GM21515 (cell line): ENCODE results near the gene SSH2.

Experiments
- ATAC-seq: cut with Tn5 transposase; IDR thresholded peaks from one replicate; pipeline ENCODE4 v1.9.1; 2021; ENCODE audit not compliant: unreplicated experiment

Gene SSH2

DNA sequence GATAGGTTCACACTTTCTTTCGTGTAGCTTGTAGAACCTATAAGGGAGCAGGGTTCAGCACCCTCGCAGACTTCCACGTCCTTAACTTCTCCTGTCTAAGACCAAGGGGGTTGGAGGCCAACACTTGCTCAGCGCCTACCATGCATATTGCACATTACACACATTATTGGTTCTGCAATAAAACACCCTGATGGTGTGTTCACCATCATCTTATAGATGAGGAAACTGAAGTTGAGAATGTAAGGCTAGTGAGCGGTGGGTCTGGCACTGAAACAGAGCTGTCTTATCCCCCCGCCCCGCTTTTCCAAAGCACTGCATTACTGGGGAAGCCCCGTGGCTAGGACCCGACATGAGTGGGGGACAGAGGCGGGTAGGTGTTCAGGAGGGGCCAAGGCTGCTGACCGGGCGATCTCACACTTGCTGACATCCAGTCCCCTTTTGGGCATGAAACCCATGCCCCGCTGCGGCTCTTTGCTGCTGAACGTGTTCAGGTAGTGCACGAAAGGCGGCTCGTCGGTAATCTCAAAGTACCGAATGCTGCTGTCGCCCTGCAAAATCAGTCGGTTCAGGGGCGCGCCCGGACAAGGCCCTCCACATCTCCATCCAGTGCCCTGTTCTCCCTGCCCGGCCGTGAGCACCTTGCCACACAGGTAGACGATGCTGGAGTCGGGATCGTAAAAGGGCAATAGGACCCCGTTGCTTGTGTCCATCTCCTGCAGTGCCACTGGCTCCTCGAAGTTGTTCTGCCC is 313.6 kb downstream of the SSH2 start:
- no peak for ATAC-seq

- no peak for ATAC-seq
Measured at GRCh38 chr17:29615492-29616299, 314.3 kb downstream of the SSH2 start.

GRCh38 chr17:29615048-29615385 is 315.0 kb downstream of the SSH2 start:
- no peak for ATAC-seq

DNA sequence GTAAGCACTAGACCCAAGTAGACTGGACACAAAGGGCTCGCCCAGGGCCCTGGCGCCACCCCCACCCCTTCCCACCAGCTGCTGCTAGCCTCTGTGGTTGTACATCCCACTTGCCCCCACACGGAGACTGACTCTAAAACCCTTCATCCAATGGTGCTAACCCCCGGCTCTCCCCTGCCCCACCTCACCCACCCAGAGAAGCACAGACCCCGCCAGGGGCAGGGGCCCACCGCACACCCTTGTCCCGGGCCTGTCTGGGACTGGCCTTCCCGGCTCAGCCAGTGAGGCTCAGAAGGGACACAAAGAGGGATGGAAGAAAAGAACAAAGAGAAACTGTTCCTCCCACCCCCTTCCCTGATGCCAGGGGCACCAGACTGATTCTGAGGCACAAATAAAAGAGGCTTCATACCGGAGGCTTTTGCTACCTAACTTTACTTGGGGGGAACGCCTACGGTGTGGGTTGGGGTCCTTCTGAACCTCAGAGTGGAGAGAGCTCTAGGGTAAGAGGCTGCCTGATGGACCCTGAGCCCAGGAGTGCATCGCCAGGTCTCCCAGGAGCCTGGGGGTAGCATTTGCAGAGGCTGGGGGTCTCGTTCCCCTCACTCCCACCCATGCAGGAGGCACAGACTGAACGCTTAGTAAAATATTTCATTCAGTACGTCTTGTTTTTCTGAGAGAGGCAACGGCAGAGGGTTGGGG is 315.5 kb downstream of the SSH2 start:
- ATAC-seq = no peak

- ATAC-seq = no peak
Measured at GRCh38 chr17:29613856-29614255, 316.2 kb downstream of the SSH2 start.

GRCh38 chr17:29613352-29613837 is 316.6 kb downstream of the SSH2 start:
- no peak for ATAC-seq

GRCh38 chr17:29612404-29613280 is 317.4 kb downstream of the SSH2 start:
- no peak for ATAC-seq

DNA sequence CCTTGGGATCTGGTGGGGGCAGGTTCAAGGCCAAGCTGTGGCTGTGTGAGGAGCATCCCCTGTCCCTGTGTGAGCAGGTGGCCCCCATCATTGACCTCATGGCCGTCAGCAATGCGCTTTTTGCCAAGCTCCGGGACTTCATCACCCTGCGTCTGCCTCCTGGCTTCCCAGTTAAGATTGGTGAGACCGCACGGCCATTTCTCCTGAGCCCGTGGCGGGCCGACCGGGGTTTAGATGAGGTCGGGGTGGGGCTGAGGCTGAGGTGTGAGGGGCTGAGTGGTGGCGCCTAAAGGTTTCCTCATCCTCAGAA is 318.0 kb downstream of the SSH2 start:
- no peak for ATAC-seq

DNA sequence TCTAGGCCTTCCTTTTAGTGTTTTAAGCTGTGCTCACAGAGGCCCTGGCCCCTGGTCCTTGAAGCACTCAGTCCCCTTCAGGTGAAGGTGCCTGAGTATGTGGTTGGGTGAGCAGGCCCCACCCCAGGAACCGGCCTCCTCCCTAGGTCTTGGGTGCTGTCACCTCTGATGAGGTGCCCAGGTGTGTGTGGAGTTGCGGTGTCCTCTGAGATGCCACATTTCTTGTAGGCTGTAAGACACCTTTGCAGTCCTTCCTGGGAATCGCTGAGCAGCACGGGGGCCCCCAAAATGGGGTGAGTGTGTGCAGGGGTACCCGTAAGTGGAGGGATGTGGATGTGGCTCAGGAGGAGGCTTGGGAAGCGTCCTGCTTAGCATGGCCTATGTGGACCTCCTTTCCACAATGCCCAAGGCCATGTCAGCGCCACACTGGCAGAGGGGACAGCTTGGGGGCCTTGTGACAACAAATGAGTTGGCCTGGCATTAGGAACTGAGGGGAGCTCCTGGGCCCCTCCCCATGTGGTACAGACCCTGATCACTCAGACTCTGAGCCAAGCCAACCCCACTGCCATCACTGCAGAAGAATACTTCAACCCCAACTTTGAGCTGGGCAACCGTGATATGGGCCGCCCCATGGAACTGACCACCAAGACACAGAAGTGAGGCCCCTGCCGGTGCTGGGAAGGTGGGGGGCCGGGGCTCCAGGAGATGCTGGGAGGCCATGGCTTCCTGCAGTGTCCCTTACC is 318.5 kb downstream of the SSH2 start:
- no peak for ATAC-seq

- ATAC-seq = no peak
Measured at GRCh38 chr17:29610395-29610794, 319.6 kb downstream of the SSH2 start.

- no peak for ATAC-seq
Measured at GRCh38 chr17:29608986-29609385, 321.0 kb downstream of the SSH2 start.

DNA sequence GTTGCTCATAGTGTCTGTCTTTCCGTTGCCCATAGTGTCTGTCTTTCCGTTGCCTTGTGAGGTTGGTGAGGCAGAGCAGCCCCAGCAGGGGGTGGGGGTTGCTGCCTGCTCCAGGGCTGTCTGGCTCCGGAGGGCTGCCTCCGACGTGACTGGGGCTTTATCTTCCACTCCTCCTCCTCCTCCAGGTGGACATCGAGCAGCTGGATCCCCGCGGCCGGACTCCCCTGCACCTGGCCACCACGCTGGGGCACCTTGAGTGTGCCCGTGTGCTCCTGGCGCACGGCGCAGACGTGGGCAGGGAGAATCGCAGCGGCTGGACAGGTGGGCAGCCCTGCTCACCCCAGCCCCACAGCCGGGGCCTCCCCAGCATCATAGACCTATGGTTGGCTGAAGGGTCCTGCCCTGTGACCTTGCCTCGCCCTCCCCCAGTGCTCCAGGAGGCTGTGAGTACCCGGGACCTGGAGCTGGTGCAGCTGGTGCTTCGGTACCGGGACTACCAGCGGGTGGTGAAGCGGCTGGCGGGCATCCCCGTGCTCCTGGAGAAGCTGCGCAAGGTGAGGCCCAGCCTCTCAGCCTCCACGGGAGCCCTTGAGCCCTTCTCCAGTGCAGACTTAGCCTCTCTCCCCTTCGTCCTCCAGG is 322.4 kb downstream of the SSH2 start:
- no peak for ATAC-seq

- ATAC-seq = no peak
Measured at GRCh38 chr17:29603109-29603674, 326.8 kb downstream of the SSH2 start.

- ATAC-seq = no peak
Measured at GRCh38 chr17:29597361-29598172, 332.5 kb downstream of the SSH2 start.

GRCh38 chr17:29596811-29597210 is 333.2 kb downstream of the SSH2 start:
- no peak for ATAC-seq

DNA sequence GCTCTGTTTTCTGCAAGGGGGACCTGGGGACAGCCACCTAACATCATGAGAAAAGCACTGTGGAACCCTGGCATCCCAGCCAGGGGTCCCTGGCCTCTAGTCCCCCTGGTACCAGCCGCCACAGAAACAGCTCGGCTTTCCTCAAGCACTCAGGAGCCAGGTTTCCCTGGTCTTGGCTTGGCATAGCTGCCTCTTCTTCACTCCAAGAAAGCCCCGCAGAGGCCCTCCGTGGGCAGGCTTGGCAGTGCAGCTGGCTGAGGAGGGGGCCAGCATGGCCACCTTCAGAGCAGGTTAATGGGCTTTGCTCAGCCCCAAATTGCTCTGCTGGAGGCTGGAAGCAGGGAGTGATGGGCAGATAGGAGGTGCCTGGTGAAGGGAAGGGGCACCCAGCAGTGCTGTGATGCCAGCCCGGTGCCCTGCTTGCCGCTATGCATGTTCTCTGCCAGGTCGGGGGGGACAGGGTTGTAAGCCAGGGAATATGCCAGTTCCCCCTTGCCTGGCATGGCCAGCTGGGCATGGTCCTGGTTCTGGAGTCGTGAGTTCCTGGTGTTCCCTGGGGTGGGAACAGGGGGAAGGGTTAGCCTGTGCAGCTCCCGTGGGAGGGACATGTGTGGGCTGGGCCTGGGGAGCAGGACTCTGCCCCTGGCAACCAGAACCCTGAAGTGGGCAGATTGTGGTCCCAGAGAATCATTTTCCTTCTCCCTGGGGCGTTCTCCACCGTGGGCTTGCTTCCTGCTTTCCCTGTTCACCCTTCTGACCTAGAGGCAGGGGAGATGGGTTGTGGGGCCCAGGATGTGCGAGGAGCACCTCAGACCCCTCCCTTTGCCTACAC is 333.9 kb downstream of the SSH2 start:
- no peak for ATAC-seq

DNA sequence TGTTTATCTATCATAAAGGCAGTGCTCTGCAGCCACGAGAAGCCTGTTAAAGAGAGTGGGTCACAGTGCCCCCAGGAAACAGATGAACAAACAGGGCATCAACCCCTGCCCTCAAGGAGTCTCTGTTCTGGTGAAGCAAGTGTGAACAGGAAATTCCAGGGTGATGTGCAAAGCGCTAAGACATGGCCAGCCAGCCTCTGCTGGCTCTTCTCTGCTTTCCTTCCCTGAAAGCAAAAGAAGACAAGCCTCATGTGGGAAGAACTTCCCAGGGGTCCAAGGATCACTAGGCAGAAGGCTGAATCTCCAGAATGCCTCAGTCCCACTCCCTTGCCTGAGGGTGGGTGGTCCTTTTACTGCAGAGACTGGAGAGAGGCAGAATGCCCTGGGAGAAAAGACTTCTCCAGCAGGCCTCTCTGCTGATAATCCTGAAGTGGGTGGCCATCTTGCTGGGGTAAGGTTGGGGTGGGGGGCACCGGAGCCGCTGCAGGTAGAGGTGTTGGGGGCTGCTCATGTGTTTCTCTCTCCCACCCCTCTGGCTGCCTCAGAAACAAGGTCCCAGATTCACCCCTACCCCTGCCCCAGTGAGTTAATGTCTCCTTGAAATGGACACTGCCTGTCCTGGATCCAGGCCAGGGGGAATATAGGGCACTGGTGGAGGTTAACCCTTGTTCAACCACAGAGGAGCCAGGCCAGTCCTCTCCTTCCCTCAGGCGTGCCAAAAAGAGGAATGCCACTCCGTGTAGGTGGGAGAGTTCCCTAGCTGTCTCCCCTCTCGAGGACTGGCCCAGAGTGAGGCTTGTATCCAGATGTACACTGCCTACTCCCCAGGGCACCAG is 334.7 kb downstream of the SSH2 start:
- ATAC-seq = no peak
